D341Med (cell line): Measurements from ENCODE around the gene IER2.
"Not testable (repeated sequence)": the region's sequence is repeated elsewhere in the genome, so short reads cannot be mapped to it uniquely, and the experiment has no call there.

ENCODE experiments used
- DNase-seq: peaks from one replicate; pipeline ENCODE4 v3.0.0; 2012; ENCODE audit warnings: low spot score

Gene IER2

GRCh38 chr19:13164343-13165161 lies 14.3 kb downstream of the IER2 start:
- DNase-seq = peak; percentile 80

- no peak for DNase-seq
These were observed 15.2 kb downstream of the IER2 start for GRCh38 chr19:13165162-13165997.

GRCh38 chr19:13166151-13166550 lies 15.9 kb downstream of the IER2 start:
- DNase-seq = not testable (repeated sequence)

- DNase-seq = no peak
These were observed 19.6 kb downstream of the IER2 start for GRCh38 chr19:13169769-13170168.

GRCh38 chr19:13171146-13171545 lies 20.9 kb downstream of the IER2 start:
- no peak for DNase-seq

GRCh38 chr19:13172346-13173138 lies 22.3 kb downstream of the IER2 start:
- DNase-seq = no peak

- no peak for DNase-seq
These were observed 23.0 kb downstream of the IER2 start for GRCh38 chr19:13173139-13173737.

- no peak for DNase-seq
These were observed 26.1 kb downstream of the IER2 start for GRCh38 chr19:13176345-13176744.

GRCh38 chr19:13177584-13177983 lies 27.4 kb downstream of the IER2 start:
- DNase-seq = not testable (repeated sequence)

- not testable (repeated sequence) for DNase-seq
These were observed 28.1 kb downstream of the IER2 start for GRCh38 chr19:13178291-13178690.

GRCh38 chr19:13181747-13182388 lies 31.7 kb downstream of the IER2 start:
- no peak for DNase-seq

GRCh38 chr19:13184926-13185325 lies 34.7 kb downstream of the IER2 start:
- DNase-seq = not testable (repeated sequence)

- not testable (repeated sequence) for DNase-seq
These were observed 35.8 kb downstream of the IER2 start for GRCh38 chr19:13185763-13186657.

GRCh38 chr19:13186688-13187087 lies 36.5 kb downstream of the IER2 start:
- DNase-seq = not testable (repeated sequence)

- no peak for DNase-seq
These were observed 37.2 kb downstream of the IER2 start for GRCh38 chr19:13187419-13187818.

GRCh38 chr19:13189600-13189999 lies 39.4 kb downstream of the IER2 start:
- no peak for DNase-seq

GRCh38 chr19:13190781-13191540 lies 40.8 kb downstream of the IER2 start:
- no peak for DNase-seq

- no peak for DNase-seq
These were observed 45.5 kb downstream of the IER2 start for GRCh38 chr19:13195678-13196077.

GRCh38 chr19:13198634-13199033 lies 48.4 kb downstream of the IER2 start:
- no peak for DNase-seq
